ENCODE data around the gene DAGLA. TPM values are rescaled to one million over a fixed set of nuclear protein-coding genes. Genes with fewer than 3 reads are reported as not detected.

DAGLA gene
- total RNA-seq, 1 donor from 2014 or later = 5.5 TPM

Other genes starting within 250 kb of the DAGLA start
- gene LRRC10B, start 171.6 kb upstream of the DAGLA start, total RNA-seq = 0.45 TPM
- gene SYT7, start 99.3 kb upstream of the DAGLA start, total RNA-seq = 32.5 TPM
- gene MYRF, start 72.2 kb downstream of the DAGLA start, total RNA-seq = 2.1 TPM
- 130 TPM for gene TMEM258, start 112.2 kb downstream of the DAGLA start, total RNA-seq
- 6.4 TPM for gene FEN1, start 112.5 kb downstream of the DAGLA start, total RNA-seq
- 26.3 TPM for gene FADS1, start 136.6 kb downstream of the DAGLA start, total RNA-seq
- gene FADS2, start 147.9 kb downstream of the DAGLA start, total RNA-seq = 24.7 TPM
- gene FADS3, start 211.2 kb downstream of the DAGLA start, total RNA-seq = 69.7 TPM
- 11.1 TPM for gene RAB3IL1, start 237.2 kb downstream of the DAGLA start, total RNA-seq